Activated T-cell treated with anti-CD3 and anti-CD28 coated beads, Interleukin-2, amount 50 U/mL, for 4 hours (primary cell): Measurements from ENCODE around the gene URM1. TPM values are rescaled to one million over a fixed set of nuclear protein-coding genes. Genes with fewer than 3 reads are reported as not detected.
A peak's percentile ranks its signal among the peaks of the same experiment; 100 is the strongest.

ENCODE experiments used
- ATAC-seq, 2 donors: fragments of 200-7000 bp; cut with Tn5 transposase; one replicate each; pipeline ENCODE4 v1.10.0; 2021
- DNase-seq: peaks from one replicate; pipeline ENCODE4 v3.0.0-alpha.2; 2020
- H3K27me3 Mint-ChIP-seq: one replicate; pipeline ENCODE4 v1.8.0; 2021; ENCODE audit warnings: low read depth, mixed read lengths
- H3K36me3 Mint-ChIP-seq: one replicate; pipeline ENCODE4 v1.8.0; 2022; ENCODE audit warnings: mixed read lengths; ENCODE audit not compliant: insufficient read depth
- H3K4me1 Mint-ChIP-seq: one replicate; pipeline ENCODE4 v1.8.0; 2021; ENCODE audit warnings: low read depth, mixed read lengths
- H3K4me3 Mint-ChIP-seq: one replicate; pipeline ENCODE4 v1.8.0; 2021; ENCODE audit warnings: mild to moderate bottlenecking, moderate library complexity, mixed read lengths
- H3K9me3 Mint-ChIP-seq: one replicate; pipeline ENCODE4 v1.8.0; 2021; ENCODE audit warnings: mixed read lengths
- total RNA-seq, 3 donors: library from RNA; stranded (reverse); gene quantifications; one replicate each; pipeline ENCODE4 v1.2.1, GENCODE V29; 2021

Gene URM1
- total RNA-seq, 3 donors from 2014 or later = 93.3 to 106 (median 104) TPM

- Mint-ChIP-seq H3K4me3 (no peak overlapping the region), H3K36me3 (no peaks in the 10 kb centered on the region), H3K27me3 (no peaks in the 10 kb centered on the region), H3K4me1 (peaks cover 5% of the 10 kb centered on the region), H3K9me3 (no peaks in the 10 kb centered on the region)
- ATAC-seq (no peak), DNase-seq (no peak)
Observed at GRCh38 chr9:128434340-128434739, 63.2 kb downstream of the URM1 start.

- H3K36me3 Mint-ChIP-seq = no peaks in the 10 kb centered on the region
- no peaks in the 10 kb centered on the region for H3K27me3 Mint-ChIP-seq
- peaks cover 5% of the 10 kb centered on the region for H3K4me1 Mint-ChIP-seq
- DNase-seq = no peak
- H3K4me3 Mint-ChIP-seq = no peak overlapping the region
- no peak for ATAC-seq
- H3K9me3 Mint-ChIP-seq = no peaks in the 10 kb centered on the region
Observed at GRCh38 chr9:128435611-128436010, 64.4 kb downstream of the URM1 start.

- DNase-seq = peak; percentile 82
- no peak overlapping the region for H3K4me3 Mint-ChIP-seq
- ATAC-seq = peak; percentile 93 to 95
- H3K4me1 Mint-ChIP-seq = peaks cover 5% of the 10 kb centered on the region
- H3K36me3 Mint-ChIP-seq = no peaks in the 10 kb centered on the region
- H3K9me3 Mint-ChIP-seq = no peaks in the 10 kb centered on the region
- H3K27me3 Mint-ChIP-seq = no peaks in the 10 kb centered on the region
Observed at GRCh38 chr9:128438343-128439109, 67.4 kb downstream of the URM1 start.

- DNase-seq = no peak
- no peak for ATAC-seq
- Mint-ChIP-seq H3K9me3 (no peaks in the 10 kb centered on the region), H3K4me3 (no peak overlapping the region), H3K4me1 (peaks cover 5% of the 10 kb centered on the region), H3K27me3 (no peaks in the 10 kb centered on the region), H3K36me3 (no peaks in the 10 kb centered on the region)
Observed at GRCh38 chr9:128439273-128439672, 68.1 kb downstream of the URM1 start.

Other genes with a start within 250 kb of the URM1 start
- 100 to 1,000 TPM; 123 to 132 (median 123) TPM for gene PTGES2, start 243.6 kb upstream of the URM1 start, total RNA-seq
- gene LCN2, start 221.9 kb upstream of the URM1 start, total RNA-seq = not detected
- 10 to 100 TPM; 71.0 to 72.7 (median 71.6) TPM for gene BBLN, start 211.1 kb upstream of the URM1 start, total RNA-seq
- gene CIZ1, start 179.8 kb upstream of the URM1 start, total RNA-seq = 100 to 1,000 TPM; 117 to 128 (median 124) TPM
- under 1 TPM; 0.32 to 0.43 (median 0.40) TPM for gene DNM1, start 168.0 kb upstream of the URM1 start, total RNA-seq
- gene GOLGA2, start 95.4 kb upstream of the URM1 start, total RNA-seq = 10 to 100 TPM; 39.4 to 48.2 (median 46.5) TPM
- 10 to 100 TPM; 18.6 to 19.5 (median 19.1) TPM for gene SWI5, start 95.1 kb upstream of the URM1 start, total RNA-seq
- 10 to 100 TPM; 64.6 to 71.7 (median 69.7) TPM for gene TRUB2, start 48.9 kb upstream of the URM1 start, total RNA-seq
- gene COQ4, start 48.5 kb upstream of the URM1 start, total RNA-seq = 10 to 100 TPM; 60.7 to 63.9 (median 62.4) TPM
- 10 to 100 TPM; 51.3 to 59.0 (median 56.0) TPM for gene SLC27A4, start 30.8 kb upstream of the URM1 start, total RNA-seq
- under 1 TPM; 0.30 to 0.63 (median 0.34) TPM for gene CERCAM, start 49.5 kb downstream of the URM1 start, total RNA-seq
- 10 to 100 TPM; 54.1 to 58.5 (median 56.0) TPM for gene ODF2, start 84.6 kb downstream of the URM1 start, total RNA-seq
- 10 to 100 TPM; 39.3 to 42.2 (median 41.9) TPM for gene GLE1, start 133.3 kb downstream of the URM1 start, total RNA-seq
- 100 to 1,000 TPM; 110 to 132 (median 118) TPM for gene SPTAN1, start 181.2 kb downstream of the URM1 start, total RNA-seq